ENCODE results near the gene PLEKHG4. TPM values are rescaled to one million over a fixed set of nuclear protein-coding genes. Genes with fewer than 3 reads are reported as not detected.

PLEKHG4 gene
- total RNA-seq, 1 experiment from 2014 or later: 5.9 TPM

- DNase-seq (ENCODE audit: low spot score) (peak; percentile 59), ATAC-seq (peak; percentile 69)
- no peak for TF ChIP-seq ZNF671 (CRISPR knock-in tag; IDR thresholded peaks at IDR 0.05)
- peaks cover 23% of the 10 kb centered on the region for H3K27me3 Mint-ChIP-seq (ENCODE audit: low read depth)
- no peaks in the 10 kb centered on the region; the same call in 1 of the 2 replicates for H3K36me3 Mint-ChIP-seq
- no peak overlapping the region for H3K27ac Mint-ChIP-seq
- ChIA-PET POLR2A (interaction anchor here (1.2 kb wide), 1 partner anchor 32 kb away, joined by 3 read pairs; the partner anchor contains the start of gene FHOD1), CTCF (interaction anchor here (0.9 to 2.3 kb wide), 17 partner anchors 9 to 266 kb away, joined by 3 to 20 read pairs (median 4); partner anchors contain the start of genes FHOD1, KCTD19, LRRC36 and TMEM208)
- peaks cover 2% of the 10 kb centered on the region; the same call in 1 of the 2 replicates for H3K4me1 Mint-ChIP-seq
- H3K9me3 Mint-ChIP-seq: no peaks in the 10 kb centered on the region
- H3K4me3 Mint-ChIP-seq: peak overlapping the region; percentile 69
Measured at GRCh38 chr16:67278773-67279295, 498 bp upstream of the PLEKHG4 start.

DNA sequence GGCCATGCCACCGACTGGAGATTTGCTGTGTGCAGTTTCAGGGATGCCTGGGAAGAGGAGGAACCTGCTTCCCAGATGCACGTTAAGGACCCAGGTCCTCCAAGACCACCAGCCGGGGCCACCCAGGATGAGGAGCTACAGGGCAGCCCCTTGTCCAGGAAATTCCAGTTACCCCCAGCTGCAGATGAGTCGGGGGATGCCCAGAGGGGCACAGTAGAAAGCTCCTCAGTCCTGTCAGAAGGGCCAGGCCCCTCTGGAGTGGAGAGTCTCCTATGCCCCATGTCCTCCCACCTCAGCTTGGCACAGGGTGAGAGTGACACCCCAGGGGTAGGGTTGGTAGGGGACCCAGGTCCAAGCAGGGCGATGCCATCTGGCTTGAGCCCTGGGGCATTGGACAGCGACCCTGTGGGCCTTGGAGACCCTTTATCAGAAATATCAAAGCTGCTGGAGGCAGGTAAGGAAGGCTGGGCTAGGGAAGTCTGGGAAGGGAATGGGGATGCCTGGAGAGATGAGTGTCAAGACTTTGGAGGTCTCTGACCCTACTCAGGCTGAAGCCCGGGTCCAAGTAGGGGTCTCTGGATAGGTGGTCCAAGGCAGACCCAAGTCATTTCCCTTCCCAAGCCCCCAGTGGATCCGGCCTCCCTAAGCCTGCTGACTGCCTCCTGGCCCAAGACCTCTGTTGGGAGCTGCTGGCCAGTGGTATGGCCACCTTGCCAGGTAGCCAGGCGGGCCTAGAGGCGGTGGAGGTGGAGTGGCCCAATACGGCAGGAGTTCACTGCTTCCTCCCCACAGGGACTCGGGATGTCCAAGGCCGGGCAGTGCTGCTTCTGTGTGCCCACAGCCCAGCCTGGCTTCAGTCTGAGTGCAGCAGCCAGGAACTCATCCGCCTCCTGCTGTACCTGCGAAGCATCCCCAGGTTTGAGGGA is 1.0 kb downstream of the PLEKHG4 start:
- peaks cover 23% of the 10 kb centered on the region for H3K27me3 Mint-ChIP-seq (ENCODE audit: low read depth)
- DNase-seq (ENCODE audit: low spot score) (no peak), ATAC-seq (no peak)
- no peak overlapping the region for H3K4me3 Mint-ChIP-seq
- ChIA-PET CTCF (interaction anchor here (0.8 to 3.4 kb wide), 11 partner anchors 20 to 185 kb away, joined by 3 to 27 read pairs (median 4); partner anchors contain the start of genes KCTD19, LRRC36 and TPPP3), POLR2A (no interaction called here)
- no peak overlapping the region for H3K27ac Mint-ChIP-seq
- H3K9me3 Mint-ChIP-seq: no peaks in the 10 kb centered on the region
- peaks cover 2% of the 10 kb centered on the region; the same call in 1 of the 2 replicates for H3K4me1 Mint-ChIP-seq
- H3K36me3 Mint-ChIP-seq: no peaks in the 10 kb centered on the region; the same call in 1 of the 2 replicates
- no peak for TF ChIP-seq ZNF232 (CRISPR knock-in tag; IDR thresholded peaks at IDR 0.05)
- TF ChIP-seq, protein P1, sequence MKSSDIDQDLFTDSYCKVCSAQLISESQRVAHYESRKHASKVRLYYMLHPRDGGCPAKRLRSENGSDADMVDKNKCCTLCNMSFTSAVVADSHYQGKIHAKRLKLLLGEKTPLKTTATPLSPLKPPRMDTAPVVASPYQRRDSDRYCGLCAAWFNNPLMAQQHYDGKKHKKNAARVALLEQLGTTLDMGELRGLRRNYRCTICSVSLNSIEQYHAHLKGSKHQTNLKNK (CRISPR knock-in tag; IDR thresholded peaks at IDR 0.05): no peak
- TF ChIP-seq, protein P2, sequence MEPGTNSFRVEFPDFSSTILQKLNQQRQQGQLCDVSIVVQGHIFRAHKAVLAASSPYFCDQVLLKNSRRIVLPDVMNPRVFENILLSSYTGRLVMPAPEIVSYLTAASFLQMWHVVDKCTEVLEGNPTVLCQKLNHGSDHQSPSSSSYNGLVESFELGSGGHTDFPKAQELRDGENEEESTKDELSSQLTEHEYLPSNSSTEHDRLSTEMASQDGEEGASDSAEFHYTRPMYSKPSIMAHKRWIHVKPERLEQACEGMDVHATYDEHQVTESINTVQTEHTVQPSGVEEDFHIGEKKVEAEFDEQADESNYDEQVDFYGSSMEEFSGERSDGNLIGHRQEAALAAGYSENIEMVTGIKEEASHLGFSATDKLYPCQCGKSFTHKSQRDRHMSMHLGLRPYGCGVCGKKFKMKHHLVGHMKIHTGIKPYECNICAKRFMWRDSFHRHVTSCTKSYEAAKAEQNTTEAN (CRISPR knock-in tag; IDR thresholded peaks at IDR 0.05): no peak
- no peak for TF ChIP-seq ZNF317 (CRISPR knock-in tag; IDR thresholded peaks at IDR 0.05; ENCODE audit: borderline replicate concordance, low read depth)
- TF ChIP-seq ZNF263 (CRISPR knock-in tag; IDR thresholded peaks at IDR 0.05; ENCODE audit: low read depth): no peak
- no peak for TF ChIP-seq GTF2I (CRISPR knock-in tag; conservative IDR thresholded peaks at IDR 0.05)
- TF ChIP-seq GRHL2 (CRISPR knock-in tag; IDR thresholded peaks at IDR 0.05; ENCODE audit: insufficient replicate concordance, severe bottlenecking): no peak
- TF ChIP-seq USF2 (CRISPR knock-in tag; IDR thresholded peaks at IDR 0.05): no peak
- no peak for TF ChIP-seq EMX1 (CRISPR knock-in tag; IDR thresholded peaks at IDR 0.05)
- TF ChIP-seq FOXK1 (CRISPR knock-in tag; IDR thresholded peaks at IDR 0.05): no peak

DNA sequence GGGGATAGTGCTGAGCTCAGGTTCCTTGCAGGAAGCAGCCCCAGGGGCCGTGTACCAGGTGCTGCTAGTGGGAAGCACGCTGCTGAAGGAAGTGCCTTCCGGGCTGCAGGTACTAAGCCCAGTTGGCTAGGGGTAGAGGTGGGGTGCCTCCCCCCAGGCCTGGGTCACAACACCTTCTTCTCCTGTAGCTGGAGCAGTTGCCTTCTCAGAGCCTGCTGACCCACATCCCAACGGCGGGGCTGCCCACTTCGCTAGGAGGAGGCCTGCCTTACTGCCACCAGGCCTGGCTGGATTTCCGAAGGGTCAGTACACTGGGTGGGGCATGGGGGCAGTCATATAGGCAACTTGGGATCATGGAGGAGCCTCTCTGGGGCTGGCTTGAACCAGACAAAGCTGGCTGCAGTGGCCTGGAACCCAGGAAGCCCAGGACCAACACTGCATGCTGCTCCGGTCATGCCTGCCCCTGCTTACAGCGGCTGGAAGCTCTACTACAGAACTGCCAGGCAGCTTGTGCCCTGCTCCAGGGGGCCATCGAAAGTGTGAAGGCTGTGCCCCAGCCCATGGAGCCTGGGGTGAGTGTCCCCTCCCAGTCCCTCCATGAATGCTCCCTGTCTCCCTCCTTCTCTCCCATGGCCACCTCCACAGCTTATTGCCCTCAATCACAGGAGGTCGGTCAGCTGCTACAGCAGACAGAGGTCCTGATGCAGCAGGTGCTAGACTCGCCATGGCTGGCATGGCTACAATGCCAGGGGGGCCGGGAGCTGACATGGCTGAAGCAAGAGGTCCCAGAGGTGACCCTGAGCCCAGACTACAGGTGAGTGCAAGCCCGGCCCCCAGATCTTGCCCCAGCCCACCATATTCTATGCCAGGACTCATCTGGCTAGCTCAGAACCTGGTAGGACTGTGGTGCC is 2.5 kb downstream of the PLEKHG4 start:
- ChIA-PET POLR2A (no interaction called here), CTCF (interaction anchor here (1.1 to 3.4 kb wide), 10 partner anchors 17 to 452 kb away, joined by 3 to 27 read pairs (median 6); partner anchors contain the start of genes KCTD19, LRRC36, NAE1 and TPPP3)
- H3K9me3 Mint-ChIP-seq: no peaks in the 10 kb centered on the region
- peaks cover 23% of the 10 kb centered on the region for H3K27me3 Mint-ChIP-seq (ENCODE audit: low read depth)
- H3K4me1 Mint-ChIP-seq: peaks cover 2% of the 10 kb centered on the region; the same call in 1 of the 2 replicates
- no peak overlapping the region for H3K4me3 Mint-ChIP-seq
- no peak overlapping the region for H3K27ac Mint-ChIP-seq
- DNase-seq (ENCODE audit: low spot score): no peak
- no peak for ATAC-seq
- no peaks in the 10 kb centered on the region for H3K36me3 Mint-ChIP-seq
- no peak for TF ChIP-seq EMX1 (CRISPR knock-in tag; IDR thresholded peaks at IDR 0.05)
- TF ChIP-seq ZNF396 (CRISPR knock-in tag; IDR thresholded peaks at IDR 0.05; ENCODE audit: borderline replicate concordance): no peak
- TF ChIP-seq ZNF138 (CRISPR knock-in tag; conservative IDR thresholded peaks at IDR 0.05): no peak
- no peak for TF ChIP-seq FOXP1 (CRISPR knock-in tag; IDR thresholded peaks at IDR 0.05; ENCODE audit: borderline replicate concordance)
- TF ChIP-seq ATF1 (CRISPR knock-in tag; IDR thresholded peaks at IDR 0.05): no peak
- TF ChIP-seq HMGXB4 (CRISPR knock-in tag; IDR thresholded peaks at IDR 0.05): no peak
- no peak for TF ChIP-seq USF2 (CRISPR knock-in tag; IDR thresholded peaks at IDR 0.05)
- no peak for TF ChIP-seq MXD4 (CRISPR knock-in tag; IDR thresholded peaks at IDR 0.05; ENCODE audit: borderline replicate concordance)
- no peak for TF ChIP-seq JUN (CRISPR knock-in tag; IDR thresholded peaks at IDR 0.05)
- TF ChIP-seq, protein P3, sequence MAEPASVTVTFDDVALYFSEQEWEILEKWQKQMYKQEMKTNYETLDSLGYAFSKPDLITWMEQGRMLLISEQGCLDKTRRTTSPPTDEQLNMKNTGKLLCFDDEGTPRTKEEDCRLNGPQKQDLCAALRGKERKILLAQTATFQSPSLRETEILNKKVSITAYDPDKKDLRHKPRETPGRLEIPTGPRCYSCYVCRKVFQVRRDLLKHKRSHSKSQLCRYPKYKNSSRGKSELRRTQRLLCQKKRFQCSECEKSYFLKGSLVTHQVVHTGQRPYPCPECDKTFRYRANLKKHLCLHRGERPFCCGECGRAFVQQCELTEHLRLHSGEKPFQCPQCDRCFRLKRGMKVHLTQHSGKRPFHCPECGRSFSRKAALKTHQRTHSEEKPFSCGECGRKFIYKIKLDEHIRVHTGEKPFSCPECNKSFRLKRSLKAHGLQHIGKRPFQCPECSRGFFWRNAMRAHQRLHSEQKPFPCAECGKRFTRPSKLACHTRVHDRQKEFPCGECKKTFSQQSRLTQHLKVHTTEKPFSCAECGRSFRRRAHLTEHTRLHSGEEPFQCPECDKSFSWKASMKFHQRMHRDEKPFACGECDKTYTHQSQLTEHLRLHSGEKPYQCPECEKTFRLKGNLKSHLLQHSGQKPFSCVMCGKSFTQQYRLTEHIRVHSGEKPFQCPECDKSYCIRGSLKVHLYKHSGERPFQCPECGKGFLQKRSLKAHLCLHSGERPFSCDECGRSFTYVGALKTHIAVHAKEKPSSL (CRISPR knock-in tag; conservative IDR thresholded peaks at IDR 0.05): no peak
